GM23338 (cell line): ENCODE data around the gene CSNK1A1. TPM values are rescaled to one million over a fixed set of nuclear protein-coding genes. Genes with fewer than 3 reads are reported as not detected.

ENCODE experiments used
- ATAC-seq: fragments of 200-7000 bp; cut with Tn5 transposase; 3 replicates; pipeline ENCODE4 v1.9.1; 2020
- DNase-seq: peaks from one replicate; pipeline ENCODE4 v3.0.0-alpha.2; 2015; ENCODE audit warnings: low spot score
- H2AFZ ChIP-seq: fragments of 200-600 bp; sonication (generic); 2 replicates; pipeline ENCODE4 v1.8.0; 2016; ENCODE audit warnings: antibody characterized with exemption, mild to moderate bottlenecking, moderate library complexity
- H3F3A ChIP-seq: fragments of 200-600 bp; sonication (generic); replicated peaks from 2 replicates; pipeline ENCODE4 v1.8.0; 2017; ENCODE audit warnings: antibody characterized with exemption, mixed run types, low read depth
- H3K27ac ChIP-seq: fragments of 200-600 bp; sonication (generic); 2 replicates; pipeline ENCODE4 v1.6.1; 2016; ENCODE audit warnings: low read depth
- H3K27me3 ChIP-seq: fragments of 200-600 bp; sonication (generic); 2 replicates; pipeline ENCODE4 v1.8.0; 2016; ENCODE audit warnings: mild to moderate bottlenecking, mixed run types, moderate library complexity; ENCODE audit not compliant: insufficient read depth
- H3K36me3 ChIP-seq: fragments of 200-600 bp; sonication (generic); 2 replicates; pipeline ENCODE4 v1.8.0; 2016; ENCODE audit warnings: mild to moderate bottlenecking; ENCODE audit not compliant: insufficient read depth
- H3K4me1 ChIP-seq: fragments of 200-600 bp; sonication (generic); 2 replicates; pipeline ENCODE4 v1.8.0; 2016; ENCODE audit warnings: mild to moderate bottlenecking, moderate library complexity; ENCODE audit not compliant: insufficient read depth
- H3K4me2 ChIP-seq: fragments of 200-600 bp; sonication (generic); 2 replicates; pipeline ENCODE4 v1.7.1; 2017; ENCODE audit warnings: mixed run types
- H3K4me3 ChIP-seq: fragments of 200-600 bp; sonication (generic); 2 replicates; pipeline ENCODE4 v1.6.1; 2016; ENCODE audit warnings: mixed run types
- H3K79me2 ChIP-seq: fragments of 200-600 bp; sonication (generic); replicated peaks from 2 replicates; pipeline ENCODE4 v1.8.0; 2017; ENCODE audit warnings: mild to moderate bottlenecking; ENCODE audit not compliant: insufficient read depth
- H3K9me2 ChIP-seq: fragments of 200-600 bp; sonication (generic); 2 replicates; pipeline ENCODE4 v1.8.0; 2017; ENCODE audit not compliant: insufficient read depth
- H4K20me1 ChIP-seq: fragments of 200-600 bp; sonication (generic); replicated peaks from 2 replicates; pipeline ENCODE4 v1.8.0; 2017; ENCODE audit warnings: mild to moderate bottlenecking; ENCODE audit not compliant: insufficient read depth
- H3K27ac Mint-ChIP-seq: 2 replicates; pipeline ENCODE4 v1.8.0; 2020; ENCODE audit warnings: inconsistent platforms, mild to moderate bottlenecking, moderate library complexity, mixed read lengths
- H3K27me3 Mint-ChIP-seq: 3 replicates; pipeline ENCODE4 v1.8.0; 2022; ENCODE audit warnings: low read depth, mild to moderate bottlenecking, moderate library complexity, mixed read lengths, inconsistent platforms; ENCODE audit not compliant: insufficient read depth, poor library complexity
- H3K36me3 Mint-ChIP-seq: 3 replicates; pipeline ENCODE4 v1.8.0; 2021; ENCODE audit warnings: low read depth, mild to moderate bottlenecking, inconsistent platforms, moderate library complexity, mixed read lengths
- H3K4me1 Mint-ChIP-seq: 3 replicates; pipeline ENCODE4 v1.8.0; 2020; ENCODE audit warnings: mild to moderate bottlenecking, inconsistent platforms, mixed read lengths
- H3K4me3 Mint-ChIP-seq: 3 replicates; pipeline ENCODE4 v1.8.0; 2021; ENCODE audit warnings: moderate library complexity, mild to moderate bottlenecking, inconsistent platforms, mixed read lengths
- H3K9me3 Mint-ChIP-seq: 3 replicates; pipeline ENCODE4 v1.8.0; 2020; ENCODE audit warnings: moderate library complexity, mild to moderate bottlenecking, inconsistent platforms, mixed read lengths
- CREB1 ChIP-seq: fragments of 250-450 bp; sonication (Bioruptor Pico); IDR thresholded peaks from 2 replicates; pipeline ENCODE4 v1.5.0; 2020; ENCODE audit warnings: low read depth, mild to moderate bottlenecking, moderate library complexity
- CTCF ChIP-seq, 2 experiments: fragments of 200-600 bp in 1 of 2; sonication (generic) in 1 of 2; conservative IDR thresholded peaks; 2 replicates each; pipeline versions ENCODE4 v1.5.1 to v1.6.1; 2016 to 2017; ENCODE audit warnings: antibody characterized with exemption in 2 of 2, low read depth in 2 of 2, mild to moderate bottlenecking in 2 of 2, moderate library complexity in 1 of 2
- ETS1 ChIP-seq: IDR thresholded peaks from 2 replicates; pipeline ENCODE4 v1.6.1; 2016; ENCODE audit warnings: antibody characterized with exemption
- EZH2phosphoT487 ChIP-seq: fragments of 200-600 bp; sonication (generic); IDR thresholded peaks from one replicate; pipeline ENCODE4 v1.8.1; 2018; ENCODE audit warnings: antibody characterized with exemption; ENCODE audit not compliant: unreplicated experiment
- JUNB ChIP-seq: IDR thresholded peaks from one replicate; pipeline ENCODE4 v1.6.1; 2016; ENCODE audit warnings: antibody characterized with exemption; ENCODE audit not compliant: unreplicated experiment
- POLR2AphosphoS5 ChIP-seq: IDR thresholded peaks from 2 replicates; pipeline ENCODE4 v1.6.1; 2016; ENCODE audit warnings: antibody characterized with exemption, low read depth
- ZNF114 ChIP-seq: fragments of 250-450 bp; sonication (Bioruptor Pico); IDR thresholded peaks from 2 replicates; pipeline ENCODE4 v1.5.0; 2020; ENCODE audit warnings: mild to moderate bottlenecking, moderate library complexity
- long read RNA-seq: library from polyadenylated mRNA; unstranded; transcript quantifications from one replicate; pipeline ENCODE4 v2.0.0, GENCODE V29; 2020; ENCODE audit not compliant: unreplicated experiment
- polyA plus RNA-seq: library from polyadenylated mRNA; unstranded; fragments of >200 nt; fragmentation: Nextera tagmentation; extraction: Ambion mirVana; gene quantifications from 2 replicates; pipeline ENCODE4 v1.2.1, GENCODE V29; 2016
- total RNA-seq: library from RNA; depleted of rRNA; stranded (reverse); fragments of >200 nt; shearing (Covaris generic); gene quantifications from 2 replicates; pipeline ENCODE4 v1.2.3, GENCODE V29; 2014; rRNA removed

CSNK1A1 gene
- total RNA-seq (233 and 235 TPM in 2 replicates), polyA plus RNA-seq (110 and 114 TPM in 2 replicates)
- long read RNA-seq, full-length matches to known transcripts: 68 of 153 reads
- long read RNA-seq, partial matches to known transcripts: 59 of 153 reads
- long read RNA-seq, other reads (novel, unspliced or antisense): 26 of 153 reads

DNA sequence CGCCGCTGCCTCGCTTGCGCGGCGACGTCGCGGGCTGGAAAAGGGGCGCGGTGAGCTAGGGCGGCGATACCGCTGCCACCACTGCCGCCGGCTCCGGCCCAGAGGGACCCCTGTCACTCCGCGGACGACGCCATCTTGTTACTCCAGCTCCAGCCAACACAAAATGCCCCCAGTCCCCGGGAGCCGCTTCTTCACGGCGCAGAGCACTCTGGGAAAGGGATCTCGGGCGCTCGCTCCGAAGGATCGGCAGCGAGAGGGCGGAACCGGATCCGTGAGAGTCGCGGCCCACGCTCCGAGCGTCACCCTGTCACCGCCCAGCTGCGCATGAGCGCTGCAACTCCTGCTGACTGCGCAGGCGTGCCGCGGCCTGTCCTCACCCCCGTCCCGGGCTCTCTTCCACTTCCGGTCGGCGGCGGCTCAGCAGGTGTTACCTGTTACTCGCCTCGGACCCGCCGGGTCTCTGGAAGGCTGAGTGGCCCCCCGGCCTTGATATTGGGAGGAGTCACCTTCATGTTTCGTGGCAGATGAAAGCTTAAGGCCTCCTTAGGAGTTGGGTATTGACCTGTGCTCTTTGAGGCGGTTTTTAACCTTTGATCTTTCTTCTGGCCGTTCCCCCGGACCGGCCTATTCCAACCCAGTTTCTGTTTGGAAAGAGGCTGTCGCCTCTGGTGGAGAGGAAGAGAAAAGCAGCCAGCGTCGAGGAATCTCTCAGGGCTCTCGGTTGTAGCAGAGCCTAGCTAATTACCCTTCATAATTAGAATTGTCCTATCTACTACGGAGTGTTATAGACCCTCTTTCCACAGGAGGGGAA, at the start of gene CSNK1A1:
Gene CSNK1A1 (minus strand): TSS at position 213 of the 811 bp plus-strand sequence. CDS start 475 bp downstream, outside the sequence.
- peak within 1 kb of the TSS; percentile 91 for H3K27ac ChIP-seq
- no peak for TF ChIP-seq ZNF114 (CRISPR knock-in tag)
- TF ChIP-seq CREB1 (CRISPR knock-in tag): peak; percentile 75
- no peak for TF ChIP-seq JUNB
- TF ChIP-seq POLR2AphosphoS5: peak; percentile 88
- 0 out of 2 replicates have a peak, but pooled peaks have one; percentile 50 for TF ChIP-seq ETS1
- no peak for TF ChIP-seq EZH2phosphoT487
- TF ChIP-seq CTCF (conservative IDR thresholded peaks at IDR 0.05; ENCODE audit: low read depth in 2 of 2): peak; percentile 59 to 78
- peaks cover 17% of the 10 kb centered on the region for H4K20me1 ChIP-seq
- H2AFZ ChIP-seq: no peak within 1 kb of the TSS
- H3F3A ChIP-seq: 0 out of 2 replicates have a peak, but pooled peaks cover 5% of the 10 kb centered on the region
- Mint-ChIP-seq H3K4me1 (peaks cover 28% of the 10 kb centered on the region), H3K27me3 (peaks cover 7% of the 10 kb centered on the region), H3K4me3 (peak within 1 kb of the TSS; percentile 97), H3K36me3 (peaks cover 43% of the 10 kb centered on the region), H3K27ac (peak within 1 kb of the TSS; percentile 98), H3K9me3 (peaks cover 3% of the 10 kb centered on the region; the same call in 1 of the 3 replicates)
- peaks cover 46% of the 10 kb centered on the region for H3K79me2 ChIP-seq
- no peaks in the 10 kb centered on the region for H3K9me2 ChIP-seq
- DNase-seq (peak; percentile 99), ATAC-seq (peak; percentile 90)
- no peaks in the 10 kb centered on the region for H3K27me3 ChIP-seq
- peaks cover 7% of the 10 kb centered on the region; the same call in 1 of the 2 replicates for H3K36me3 ChIP-seq
- H3K4me3 ChIP-seq: peak within 1 kb of the TSS; percentile 96
- peak within 1 kb of the TSS; percentile 92 for H3K4me2 ChIP-seq
- peaks cover 27% of the 10 kb centered on the region for H3K4me1 ChIP-seq

DNA sequence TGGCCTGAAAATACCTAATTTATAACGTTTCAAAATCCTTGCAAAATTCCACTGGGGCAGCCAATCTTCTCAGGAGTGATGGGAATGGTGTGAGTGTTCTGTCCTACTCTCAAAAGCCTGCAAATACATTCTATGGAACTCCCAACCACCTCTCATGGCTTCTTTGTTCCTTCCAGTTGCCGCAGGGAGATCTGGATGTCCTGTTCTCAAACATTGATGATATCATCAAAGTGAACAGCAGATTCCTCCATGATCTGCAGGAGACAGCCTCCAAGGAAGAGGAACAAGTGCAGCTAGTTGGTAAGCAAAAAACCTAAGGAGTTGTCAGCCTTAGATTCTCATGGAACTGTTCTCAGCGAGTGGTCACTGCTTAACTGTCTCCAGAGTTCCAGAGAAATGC, 49.7 kb upstream of the CSNK1A1 start:
- H3K9me3 Mint-ChIP-seq: no peaks in the 10 kb centered on the region; the same call in 2 of the 3 replicates
- no peak overlapping the region for H3K27ac Mint-ChIP-seq
- no peak overlapping the region for H3K4me3 ChIP-seq
- no peaks in the 10 kb centered on the region for H4K20me1 ChIP-seq
- peaks cover 6% of the 10 kb centered on the region; the same call in 1 of the 2 replicates for H3K4me1 ChIP-seq
- no peaks in the 10 kb centered on the region for H3F3A ChIP-seq
- H3K4me1 Mint-ChIP-seq: peaks cover 6% of the 10 kb centered on the region
- DNase-seq: no peak
- peak overlapping the region; percentile 52; the same call in 1 of the 2 replicates for H2AFZ ChIP-seq
- no peak overlapping the region for H3K4me2 ChIP-seq
- H3K36me3 ChIP-seq: no peaks in the 10 kb centered on the region
- H3K36me3 Mint-ChIP-seq: no peaks in the 10 kb centered on the region
- TF ChIP-seq CREB1 (CRISPR knock-in tag): no peak
- no peak for TF ChIP-seq CTCF (conservative IDR thresholded peaks at IDR 0.05; ENCODE audit: low read depth in 2 of 2)
- TF ChIP-seq ETS1: no peak
- H3K9me2 ChIP-seq: no peaks in the 10 kb centered on the region
- H3K27ac ChIP-seq: no peak overlapping the region
- no peaks in the 10 kb centered on the region for H3K79me2 ChIP-seq
- H3K27me3 ChIP-seq: no peaks in the 10 kb centered on the region
- H3K4me3 Mint-ChIP-seq: no peak overlapping the region
- peaks cover 4% of the 10 kb centered on the region for H3K27me3 Mint-ChIP-seq
- ATAC-seq: no peak
